ENCODE data around the gene PFDN5. TPM values are rescaled to one million over a fixed set of nuclear protein-coding genes. Genes with fewer than 3 reads are reported as not detected.
"Not testable (repeated sequence)": the region's sequence is repeated elsewhere in the genome, so short reads cannot be mapped to it uniquely, and the experiment has no call there.

Gene PFDN5
- total RNA-seq, 1 experiment from 2014 or later, result 309 TPM

DNA sequence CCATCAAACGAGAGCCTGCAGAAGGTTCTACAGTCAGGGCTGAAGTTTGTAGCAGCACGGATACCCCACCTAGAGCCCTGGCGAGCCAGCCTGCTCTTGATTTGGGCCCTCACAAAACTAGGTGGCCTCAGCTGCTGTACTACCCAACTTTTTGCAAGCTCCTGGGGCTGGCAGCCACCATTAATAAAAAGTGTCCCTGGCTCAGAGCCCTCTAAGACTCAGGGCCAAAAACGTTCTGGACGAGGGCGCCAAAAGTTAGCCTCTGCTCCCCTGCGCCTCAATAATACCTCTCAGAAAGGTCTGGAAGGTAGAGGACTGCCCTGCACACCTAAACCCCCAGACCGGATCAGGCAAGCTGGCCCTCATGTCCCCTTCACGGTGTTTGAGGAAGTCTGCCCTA lies 8.9 kb upstream of the PFDN5 start:
- DNase-seq (ENCODE audit: low read depth), result no peak

GRCh38 chr12:53287741-53288216 lies 7.6 kb upstream of the PFDN5 start:
- peak; percentile 50 for DNase-seq (ENCODE audit: low read depth)

DNA sequence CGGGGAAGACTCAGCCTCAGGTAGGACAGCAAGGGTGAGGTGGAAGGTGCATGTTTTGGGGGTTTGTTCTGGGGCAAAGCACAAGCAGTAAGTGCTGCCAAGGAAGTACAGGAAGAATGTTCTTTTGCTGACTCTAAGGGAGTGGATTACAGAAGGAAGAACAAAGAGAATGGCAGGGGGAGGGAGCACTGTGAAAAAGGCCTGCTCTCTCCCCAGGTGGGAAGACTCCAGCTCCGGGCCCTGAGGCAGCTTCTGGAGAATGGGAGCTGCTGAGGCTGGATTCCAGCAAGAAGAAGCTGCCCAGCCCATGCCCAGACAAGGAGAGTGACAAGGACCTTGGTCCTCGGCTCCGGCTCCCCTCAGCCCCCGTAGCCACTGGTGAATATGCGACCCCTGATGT lies 7.0 kb upstream of the PFDN5 start:
- DNase-seq (ENCODE audit: low read depth), result no peak

GRCh38 chr12:53289891-53290290 lies 5.5 kb upstream of the PFDN5 start:
- peak; percentile 43 for DNase-seq (ENCODE audit: low read depth)

DNA sequence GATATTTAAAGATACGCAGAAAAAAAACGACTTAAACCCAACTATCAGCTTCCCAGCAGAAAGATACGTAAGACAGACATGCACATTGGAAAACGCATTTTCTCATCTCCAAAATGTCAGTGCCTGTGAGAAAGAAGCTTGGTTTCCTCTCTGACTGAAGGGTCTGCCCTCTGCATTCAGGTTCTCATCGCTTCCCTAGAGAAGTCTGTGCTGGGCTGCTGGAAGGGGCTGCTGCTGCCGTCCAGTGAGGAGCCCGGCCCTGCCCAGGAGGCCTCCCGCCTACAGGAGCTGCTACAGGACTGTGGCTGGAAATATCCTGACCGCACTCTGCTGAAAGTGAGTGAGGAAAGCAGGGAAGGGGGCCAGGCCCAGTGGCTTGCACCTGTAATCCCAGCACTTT lies 4.7 kb upstream of the PFDN5 start:
- DNase-seq (ENCODE audit: low read depth), result no peak

DNA sequence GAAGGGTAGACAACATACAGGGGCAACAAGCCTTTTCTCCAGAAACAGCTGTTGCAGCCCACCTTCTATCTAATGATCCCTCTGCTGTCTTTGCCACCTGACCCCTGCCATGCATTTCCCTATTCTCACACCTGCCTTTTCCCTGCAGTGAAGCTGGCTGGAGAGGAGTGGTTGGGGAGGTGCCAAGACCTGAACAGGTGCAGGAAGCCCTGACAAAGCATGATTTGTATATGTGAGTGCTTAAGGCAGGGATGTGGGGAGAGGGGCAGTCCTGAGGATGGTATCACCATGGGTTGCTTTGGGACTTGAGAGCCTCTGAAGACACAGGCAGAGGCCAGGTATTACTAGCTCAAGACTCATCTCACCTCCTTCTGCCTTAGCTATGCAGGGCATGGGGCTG lies 2.9 kb upstream of the PFDN5 start:
- DNase-seq (ENCODE audit: low read depth), result no peak

GRCh38 chr12:53295891-53296219 lies 513 bp downstream of the PFDN5 start:
- DNase-seq (ENCODE audit: low read depth), result no peak

DNA sequence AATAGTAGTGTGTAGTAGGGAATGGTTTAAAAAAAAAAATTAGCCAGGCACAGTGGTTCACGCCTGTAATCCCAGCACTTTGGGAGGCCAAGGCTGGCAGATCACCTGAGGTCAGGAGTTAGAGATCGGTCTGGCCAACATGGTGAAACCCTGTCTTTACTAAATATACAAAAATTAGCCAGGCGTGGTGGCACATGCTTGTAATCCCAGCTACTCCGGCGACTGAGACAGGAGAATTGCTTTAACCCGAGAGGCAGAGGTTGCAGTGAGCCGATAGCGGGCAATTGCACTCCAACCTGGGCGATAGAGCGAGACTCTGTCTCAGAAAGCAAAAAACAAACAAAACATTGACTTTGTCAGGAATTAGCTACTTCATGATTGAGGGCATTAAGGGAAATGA lies 1.8 kb downstream of the PFDN5 start:
- not testable (repeated sequence) for DNase-seq (ENCODE audit: low read depth)

DNA sequence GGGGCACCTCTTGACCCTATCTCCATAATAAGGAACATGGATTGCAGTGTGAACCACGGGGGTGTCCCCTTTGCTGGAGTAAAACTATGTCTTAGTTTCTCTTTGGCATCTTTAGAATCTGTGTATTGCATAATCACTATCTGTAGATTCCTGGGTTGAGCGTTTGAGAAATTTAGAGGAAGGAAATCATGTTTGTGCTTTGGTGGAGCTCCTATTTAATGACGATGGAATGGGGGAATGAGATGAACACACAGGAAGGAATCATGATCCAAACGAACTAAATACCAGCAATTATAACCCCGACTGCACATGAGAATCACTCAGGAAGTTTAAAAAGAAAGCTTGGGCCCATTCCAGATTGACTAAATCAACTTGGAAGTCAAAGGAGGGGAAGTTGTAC lies 2.8 kb downstream of the PFDN5 start:
- peak; percentile 56 for DNase-seq (ENCODE audit: low read depth)

GRCh38 chr12:53299101-53299453 lies 3.7 kb downstream of the PFDN5 start:
- DNase-seq (ENCODE audit: low read depth), result peak; percentile 75

- peak; percentile 94 for DNase-seq (ENCODE audit: low read depth)
Measured at GRCh38 chr12:53299454-53300180, 4.3 kb downstream of the PFDN5 start, which contains the start of gene MYG1. Gene MYG1 (plus strand): TSS chr12:53299695. CDS start chr12:53299738, 43 bp downstream.

DNA sequence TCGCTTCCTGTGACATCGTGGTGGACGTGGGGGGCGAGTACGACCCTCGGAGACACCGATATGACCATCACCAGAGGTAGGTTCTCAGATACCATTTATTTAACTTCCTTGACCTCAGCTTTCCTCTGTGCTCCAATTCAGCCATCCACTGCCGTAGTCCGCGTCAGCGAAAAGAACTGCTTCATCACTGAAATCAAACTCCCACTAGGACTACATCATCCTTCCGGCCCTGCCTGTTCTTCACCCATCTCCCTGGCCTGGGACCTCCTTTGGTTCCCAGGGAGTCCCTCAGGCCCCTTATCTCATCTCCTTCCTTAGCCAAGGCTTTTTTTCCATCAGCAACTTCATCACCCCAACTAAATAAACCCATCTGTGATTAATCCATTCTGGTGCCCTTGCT lies 4.8 kb downstream of the PFDN5 start:
- DNase-seq (ENCODE audit: low read depth), result peak; percentile 25

DNA sequence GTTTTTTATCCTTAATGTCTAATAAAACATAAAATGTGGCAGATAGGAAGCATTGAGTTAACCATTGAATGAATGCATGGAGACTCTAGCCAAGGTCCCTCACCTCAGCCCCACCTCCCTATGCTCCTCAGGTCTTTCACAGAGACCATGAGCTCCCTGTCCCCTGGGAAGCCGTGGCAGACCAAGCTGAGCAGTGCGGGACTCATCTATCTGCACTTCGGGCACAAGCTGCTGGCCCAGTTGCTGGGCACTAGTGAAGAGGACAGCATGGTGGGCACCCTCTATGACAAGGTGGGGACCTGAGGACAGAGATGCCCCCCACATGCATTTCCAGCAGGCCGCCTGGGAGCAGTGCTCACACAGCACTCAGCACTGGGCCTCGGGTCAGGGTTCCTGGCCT lies 7.6 kb downstream of the PFDN5 start:
- no peak for DNase-seq (ENCODE audit: low read depth)

- no peak for DNase-seq (ENCODE audit: low read depth)
Measured at GRCh38 chr12:53306826-53307225, 11.5 kb downstream of the PFDN5 start.

- DNase-seq (ENCODE audit: low read depth), result no peak
Measured at GRCh38 chr12:53308276-53308675, 12.9 kb downstream of the PFDN5 start.

DNA sequence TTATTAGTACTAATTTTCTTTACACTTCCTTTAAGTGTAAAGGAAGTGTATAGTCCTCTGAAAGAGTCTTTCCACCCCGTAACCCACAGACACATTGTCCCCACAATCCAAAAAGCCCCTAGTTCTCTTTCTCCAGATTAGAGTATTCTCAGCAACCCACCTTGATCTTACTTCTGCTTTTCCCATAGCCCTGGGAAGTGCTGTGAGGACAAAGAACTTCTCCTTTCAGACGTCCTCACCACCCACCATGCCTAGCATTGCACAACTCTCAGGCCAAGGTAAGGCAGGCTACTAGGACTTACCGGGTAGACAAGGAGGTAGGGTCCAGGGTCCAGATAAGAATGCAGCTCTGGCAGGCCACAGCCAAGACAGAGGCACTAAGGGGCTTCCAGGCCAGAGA lies 18.7 kb downstream of the PFDN5 start:
- no peak for DNase-seq (ENCODE audit: low read depth)

GRCh38 chr12:53320352-53321195 lies 25.2 kb downstream of the PFDN5 start:
- no peak for DNase-seq (ENCODE audit: low read depth)

GRCh38 chr12:53324113-53324778 lies 28.9 kb downstream of the PFDN5 start:
- DNase-seq (ENCODE audit: low read depth), result no peak

DNA sequence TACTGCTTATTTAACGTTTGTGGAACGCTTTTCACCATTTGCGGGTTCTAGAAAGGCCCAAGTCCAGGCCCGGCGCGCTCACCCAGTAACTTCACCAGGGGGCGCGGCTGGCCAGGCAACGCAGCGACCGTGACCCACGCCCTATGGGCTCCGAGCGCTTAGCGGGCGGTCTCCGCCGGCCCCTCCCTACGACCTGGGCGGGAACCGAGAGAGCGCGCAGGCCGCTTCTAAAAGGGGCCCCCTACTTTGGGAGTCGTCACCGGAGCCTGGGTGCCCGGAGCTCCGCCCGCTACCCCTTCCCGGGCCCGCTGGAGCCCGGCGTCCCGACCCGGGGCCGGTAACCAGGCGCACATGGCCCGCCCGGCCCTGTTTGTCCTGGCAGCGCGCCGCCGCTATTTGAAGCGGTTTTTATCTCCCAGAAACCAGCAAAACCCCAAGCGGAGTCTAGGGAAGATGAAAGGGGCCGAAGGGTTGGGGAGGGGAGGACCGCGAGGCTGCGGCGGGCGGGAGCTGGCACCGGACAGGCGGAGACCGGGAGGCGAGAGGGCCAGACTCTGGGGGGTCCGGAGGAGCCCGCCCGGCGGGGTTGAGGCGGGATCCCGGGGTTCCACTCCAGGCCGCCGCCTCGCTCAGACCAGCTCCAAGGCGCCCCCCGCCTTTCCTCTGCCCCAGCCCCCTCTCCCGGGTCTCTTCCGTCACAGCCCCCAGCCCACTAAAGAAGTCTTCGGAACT lies 29.6 kb downstream of the PFDN5 start:
- DNase-seq (ENCODE audit: low read depth), result peak; percentile 90

GRCh38 chr12:53325511-53326061 lies 30.2 kb downstream of the PFDN5 start:
- no peak for DNase-seq (ENCODE audit: low read depth)

Measured in HT1080 (cell line).